GM21737 (cell line): Measurements from ENCODE around the gene UAP1L1.
A peak's percentile ranks its signal among the peaks of the same experiment; 100 is the strongest.

ENCODE experiments used
- ATAC-seq: cut with Tn5 transposase; IDR thresholded peaks from one replicate; pipeline ENCODE4 v1.9.1; 2021; ENCODE audit warnings: mild to moderate bottlenecking, moderate library complexity; ENCODE audit not compliant: unreplicated experiment

UAP1L1 gene

DNA sequence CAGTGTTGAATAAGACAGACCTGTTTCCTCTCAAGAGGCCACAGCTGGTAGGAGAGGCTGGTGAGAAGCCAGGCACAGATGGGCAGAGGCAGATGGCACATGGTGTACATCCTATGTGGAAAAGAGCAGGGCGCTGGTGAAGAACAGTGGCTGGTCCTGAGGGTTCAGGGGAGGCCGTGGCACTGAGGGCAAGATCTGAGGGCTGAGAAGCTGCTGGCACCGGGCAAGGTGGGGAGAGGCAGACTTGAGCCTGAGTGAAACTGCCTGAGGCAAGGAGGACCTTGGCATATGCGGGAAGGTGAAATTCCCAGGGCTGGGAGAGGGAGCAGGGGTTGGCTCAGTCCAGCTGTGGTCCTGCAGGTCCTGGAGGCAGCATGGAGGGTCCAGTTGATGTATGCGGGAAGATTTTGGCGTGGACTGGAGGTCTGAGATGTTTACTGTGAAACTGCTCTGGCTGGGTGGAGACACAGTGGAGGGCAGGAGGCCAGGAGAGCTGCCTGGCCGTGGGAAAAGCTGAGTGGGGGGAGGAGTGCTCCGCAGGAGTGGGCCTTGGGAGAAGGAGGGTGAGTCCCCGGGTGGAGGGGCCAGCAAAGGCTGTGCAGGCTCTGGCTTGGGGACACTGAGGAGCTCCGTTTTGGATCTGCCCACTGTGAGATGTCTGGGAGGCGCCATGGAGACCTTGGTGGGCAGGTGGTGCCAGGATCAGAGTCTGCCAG, 12.1 kb downstream of the UAP1L1 start:
- ATAC-seq: no peak

- ATAC-seq: peak; percentile 63
Observed at GRCh38 chr9:137095664-137096517, 18.6 kb downstream of the UAP1L1 start.

DNA sequence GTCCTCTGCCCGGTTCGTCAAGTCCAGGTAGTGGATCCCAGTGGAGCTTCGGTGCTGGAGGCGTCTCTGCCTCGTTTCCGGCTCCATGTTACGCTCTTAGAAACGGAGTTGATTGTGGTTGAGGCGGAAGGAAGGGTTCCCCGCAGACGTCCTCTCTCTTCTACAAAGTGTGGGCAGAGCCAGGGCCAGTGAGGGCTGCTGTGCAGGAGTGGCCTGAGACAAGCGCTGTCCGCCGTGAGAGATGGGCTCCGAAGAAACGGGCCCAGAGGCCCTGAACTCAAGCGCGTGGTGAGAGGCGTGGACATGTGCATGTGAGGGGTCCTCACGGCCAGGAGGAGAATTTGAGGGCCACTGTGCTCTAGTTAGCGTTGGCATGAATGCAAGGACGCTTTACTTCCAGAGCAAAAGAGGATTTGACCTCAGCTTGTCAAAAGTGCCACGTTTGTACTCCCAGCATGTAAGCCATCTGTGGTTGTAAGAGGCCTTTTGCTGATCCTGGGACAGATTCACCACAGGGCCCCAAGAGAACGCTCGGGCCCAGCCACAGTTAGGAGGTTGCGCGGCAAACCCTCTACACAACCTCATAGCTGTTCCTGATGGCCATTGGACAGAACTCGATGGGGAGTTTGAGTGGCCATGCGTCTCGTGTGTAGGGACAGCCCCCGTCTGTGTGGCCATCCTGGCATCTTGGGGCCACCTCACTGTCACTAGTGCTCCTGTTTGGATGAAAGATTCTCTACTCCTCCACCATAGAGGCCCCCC, 19.6 kb downstream of the UAP1L1 start:
- no peak for ATAC-seq

- no peak for ATAC-seq
Observed at GRCh38 chr9:137097761-137098462, 20.6 kb downstream of the UAP1L1 start.

GRCh38 chr9:137099231-137099630, 21.9 kb downstream of the UAP1L1 start:
- ATAC-seq: no peak

DNA sequence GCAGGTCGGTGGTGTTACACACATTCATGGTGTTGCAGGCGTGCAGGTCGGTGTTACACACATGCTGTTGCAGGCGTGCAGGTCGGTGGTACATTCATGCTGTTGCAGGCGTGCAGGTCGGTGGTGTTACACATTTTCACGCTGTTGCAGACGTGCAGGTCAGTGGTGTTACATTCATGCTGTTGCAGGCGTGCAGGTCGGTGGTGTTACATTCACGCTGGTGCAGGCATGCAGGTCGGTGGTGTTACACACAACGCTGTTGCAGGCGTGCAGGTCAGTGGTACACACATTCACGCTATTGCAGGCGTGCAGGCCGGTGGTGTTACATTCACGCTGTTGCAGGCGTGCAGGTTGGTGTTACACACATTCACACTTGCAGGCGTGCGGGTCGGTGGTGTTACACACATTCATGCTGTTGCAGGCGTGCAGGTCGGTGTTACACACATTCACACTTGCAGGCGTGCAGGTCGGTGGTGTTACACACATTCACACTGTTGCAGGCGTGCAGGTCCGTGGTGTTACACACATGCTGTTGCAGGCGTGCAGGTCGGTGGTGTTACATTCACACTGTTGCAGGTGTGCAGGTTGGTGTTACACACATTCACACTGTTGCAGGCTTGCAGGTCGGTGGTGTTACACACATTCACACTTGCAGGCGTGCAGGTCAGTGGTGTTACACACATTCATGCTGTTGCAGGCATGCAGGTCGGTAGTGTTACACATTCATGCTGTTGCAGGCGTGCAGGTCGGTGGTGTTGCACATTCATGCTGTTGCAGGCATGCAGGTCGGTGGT, 26.1 kb downstream of the UAP1L1 start:
- no peak for ATAC-seq

GRCh38 chr9:137105814-137106661, 28.7 kb downstream of the UAP1L1 start:
- no peak for ATAC-seq

GRCh38 chr9:137106662-137107250, 29.4 kb downstream of the UAP1L1 start:
- ATAC-seq: no peak

- ATAC-seq: no peak
Observed at GRCh38 chr9:137107312-137107921, 30.1 kb downstream of the UAP1L1 start.

DNA sequence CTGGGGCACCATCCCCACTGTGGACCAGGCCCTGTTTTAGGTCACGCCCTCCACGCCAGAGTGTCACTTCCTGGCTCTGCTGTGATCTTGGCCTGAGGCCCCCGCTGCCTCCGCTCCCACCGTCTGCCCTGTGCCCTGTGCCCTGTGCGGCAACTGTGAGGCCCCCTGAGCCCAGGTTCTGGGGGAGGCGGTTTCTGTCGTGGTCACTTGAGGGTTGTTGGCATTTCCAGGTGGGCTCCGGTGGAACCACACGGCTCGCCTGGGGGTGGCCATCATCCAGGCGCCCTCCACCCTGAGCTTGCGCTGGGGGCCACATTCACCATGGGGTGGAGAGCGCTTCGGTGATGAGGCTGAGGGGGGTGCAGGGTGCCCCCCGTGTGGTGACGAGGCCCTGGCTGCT, 30.7 kb downstream of the UAP1L1 start:
- ATAC-seq: no peak

DNA sequence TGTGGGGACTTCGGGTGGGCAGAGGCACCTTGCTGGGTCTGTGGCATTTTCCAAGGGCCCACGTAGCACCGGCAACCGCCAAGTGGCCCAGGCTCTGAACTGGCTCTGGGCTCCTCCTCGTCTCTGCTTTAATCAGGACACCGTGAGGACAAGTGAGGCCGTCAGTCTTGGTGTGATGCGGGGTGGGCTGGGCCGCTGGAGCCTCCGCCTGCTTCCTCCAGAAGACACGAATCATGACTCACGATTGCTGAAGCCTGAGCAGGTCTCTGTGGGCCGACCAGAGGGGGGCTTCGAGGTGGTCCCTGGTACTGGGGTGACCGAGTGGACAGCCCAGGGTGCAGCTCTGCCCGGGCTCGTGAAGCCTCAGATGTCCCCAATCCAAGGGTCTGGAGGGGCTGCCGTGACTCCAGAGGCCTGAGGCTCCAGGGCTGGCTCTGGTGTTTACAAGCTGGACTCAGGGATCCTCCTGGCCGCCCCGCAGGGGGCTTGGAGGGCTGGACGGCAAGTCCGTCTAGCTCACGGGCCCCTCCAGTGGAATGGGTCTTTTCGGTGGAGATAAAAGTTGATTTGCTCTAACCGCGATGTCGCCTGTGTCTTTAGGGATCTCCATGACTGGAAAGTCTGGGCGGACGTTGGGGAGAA, 31.4 kb downstream of the UAP1L1 start:
- ATAC-seq: no peak

DNA sequence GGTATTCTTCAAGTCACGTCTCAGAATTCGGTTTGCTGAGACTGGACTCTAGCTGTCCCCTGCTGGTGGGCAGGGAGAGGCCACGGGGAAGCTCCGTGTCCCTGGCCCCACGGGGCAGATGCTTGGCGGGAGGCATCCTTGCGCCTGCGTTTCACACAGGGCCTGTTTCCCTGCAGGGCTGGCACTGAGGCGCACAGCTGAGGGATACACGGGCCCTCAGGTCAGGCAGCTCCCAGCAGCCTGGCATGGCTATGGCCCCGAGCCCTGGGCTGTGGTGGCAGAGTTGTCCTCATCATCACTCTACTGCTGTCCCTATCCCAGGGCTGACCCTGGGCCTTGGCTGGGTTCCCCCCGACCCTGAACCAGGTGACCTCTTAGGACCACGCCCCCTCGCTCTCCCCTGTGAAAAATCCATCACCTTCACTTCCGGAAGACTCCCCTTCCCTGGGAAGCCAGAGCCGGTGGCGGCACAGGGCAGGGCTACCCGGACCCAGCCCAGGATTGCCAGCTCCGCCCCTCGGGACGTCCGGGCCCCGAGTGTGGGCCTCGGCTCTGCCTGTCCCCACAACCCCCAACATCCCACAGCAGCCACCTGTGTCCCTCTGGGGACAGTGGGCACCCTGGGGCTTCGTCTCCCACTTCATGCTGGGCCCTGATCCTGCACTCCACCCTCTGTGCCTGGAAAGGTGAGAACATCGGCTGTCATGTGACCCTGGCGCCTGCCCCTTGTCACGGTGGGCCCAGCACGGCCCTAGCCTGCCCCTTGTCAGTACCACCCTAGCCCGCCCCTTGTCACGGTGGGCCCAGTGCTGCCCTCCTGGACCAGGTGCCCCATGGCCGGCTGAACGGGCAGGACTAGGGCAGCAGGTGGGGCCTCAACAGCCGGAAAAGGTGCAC, 32.2 kb downstream of the UAP1L1 start:
- no peak for ATAC-seq

GRCh38 chr9:137110147-137110910, 33.0 kb downstream of the UAP1L1 start:
- ATAC-seq: no peak

GRCh38 chr9:137110911-137111787, 33.8 kb downstream of the UAP1L1 start:
- ATAC-seq: no peak
